HAP-1 (cell line): ENCODE measurements around the gene ERCC8.
"Not testable (repeated sequence)": the region's sequence is repeated elsewhere in the genome, so short reads cannot be mapped to it uniquely, and the experiment has no call there.

ENCODE experiments used
- DNase-seq, 2 experiments: peaks; one replicate each; pipeline ENCODE4 v3.0.0-alpha.2; 2016 to 2020; ENCODE audit warnings: low spot score in 2 of 2
- H3K27me3 ChIP-seq: fragments of 250-450 bp; sonication (Bioruptor Pico); 2 replicates; pipeline ENCODE4 v1.5.1; 2020; ENCODE audit warnings: low read depth, mild to moderate bottlenecking, moderate library complexity
- H3K36me3 ChIP-seq: fragments of 250-450 bp; sonication (Bioruptor Pico); replicated peaks from 2 replicates; pipeline ENCODE4 v1.5.1; 2020; ENCODE audit warnings: mild to moderate bottlenecking
- H3K4me1 ChIP-seq: fragments of 250-450 bp; sonication (Bioruptor Pico); 2 replicates; pipeline ENCODE4 v1.5.1; 2020; ENCODE audit warnings: mild to moderate bottlenecking
- H3K4me3 ChIP-seq: fragments of 250-450 bp; sonication (Bioruptor Pico); 2 replicates; pipeline ENCODE4 v1.5.1; 2020; ENCODE audit warnings: mild to moderate bottlenecking, moderate library complexity
- H3K9me3 ChIP-seq: fragments of 250-450 bp; sonication (Bioruptor Pico); 2 replicates; pipeline ENCODE4 v1.5.1; 2020; ENCODE audit warnings: mild to moderate bottlenecking, moderate library complexity
- in situ Hi-C: fragments of 300-500 bp; cut with MboI; formaldehyde crosslinking; loops from 3 replicates; pipeline ENCODE4 v1.14.3; 2020; ENCODE audit warnings: low sequenced_read_pairs, inconsistent platforms, mixed read lengths

The ERCC8 gene

GRCh38 chr5:60944904-60945812 lies at the start of gene ERCC8, which contains the start of gene NDUFAF2:
ERCC8 (minus strand) TSS chr5:60945070; CDS start chr5:60945008, 62 bp downstream.
NDUFAF2 (plus strand) TSS chr5:60945205; CDS start chr5:60945256, 51 bp downstream.
- peak within 1 kb of the TSS; percentile 76 for H3K4me3 ChIP-seq
- H3K27me3 ChIP-seq, result no peaks in the 10 kb centered on the region
- H3K4me1 ChIP-seq, result peaks cover 8% of the 10 kb centered on the region
- no peaks in the 10 kb centered on the region for H3K9me3 ChIP-seq
- DNase-seq, result peak; percentile 91 to 93
- in situ Hi-C loops, result loop anchor here (25.0 kb wide), 1 partner anchor 258 kb away; no protein-coding TSS in a partner anchor
- no peaks in the 10 kb centered on the region for H3K36me3 ChIP-seq

- Histone ChIP-seq H3K36me3 (no peaks in the 10 kb centered on the region), H3K4me3 (no peak overlapping the region), H3K27me3 (no peaks in the 10 kb centered on the region), H3K4me1 (no peaks in the 10 kb centered on the region), H3K9me3 (peaks cover 5% of the 10 kb centered on the region; the same call in 1 of the 2 replicates)
- DNase-seq, result no peak
- in situ Hi-C loops, result no loop called here
Measured at GRCh38 chr5:60993875-60994571, 49.2 kb upstream of the ERCC8 start.

- H3K4me3 ChIP-seq, result no peak overlapping the region
- H3K27me3 ChIP-seq, result no peaks in the 10 kb centered on the region
- in situ Hi-C loops, result no loop called here
- peaks cover 5% of the 10 kb centered on the region; the same call in 1 of the 2 replicates for H3K9me3 ChIP-seq
- H3K36me3 ChIP-seq, result no peaks in the 10 kb centered on the region
- H3K4me1 ChIP-seq, result no peaks in the 10 kb centered on the region
- DNase-seq, result no peak
Measured at GRCh38 chr5:60993425-60993824, 48.6 kb upstream of the ERCC8 start.

- Histone ChIP-seq H3K9me3 (peaks cover 5% of the 10 kb centered on the region; the same call in 1 of the 2 replicates), H3K27me3 (no peaks in the 10 kb centered on the region), H3K4me3 (no peak overlapping the region), H3K4me1 (no peaks in the 10 kb centered on the region), H3K36me3 (no peaks in the 10 kb centered on the region)
- DNase-seq, result no peak
- in situ Hi-C loops, result no loop called here
Measured at GRCh38 chr5:60992871-60993270, 48.0 kb upstream of the ERCC8 start.

GRCh38 chr5:60989790-60990189 lies 44.9 kb upstream of the ERCC8 start:
- Histone ChIP-seq H3K4me1 (no peaks in the 10 kb centered on the region), H3K27me3 (no peaks in the 10 kb centered on the region), H3K4me3 (no peak overlapping the region), H3K36me3 (no peaks in the 10 kb centered on the region), H3K9me3 (peaks cover 8% of the 10 kb centered on the region; the same call in 1 of the 2 replicates)
- DNase-seq, result no peak
- in situ Hi-C loops, result no loop called here

- DNase-seq, H3K27me3 ChIP-seq, H3K36me3 ChIP-seq, H3K9me3 ChIP-seq, in situ Hi-C loops, H3K4me3 ChIP-seq, H3K4me1 ChIP-seq: not testable (repeated sequence)
Measured at GRCh38 chr5:60982127-60982526, 37.3 kb upstream of the ERCC8 start.

- Histone ChIP-seq H3K4me3 (no peak overlapping the region), H3K27me3 (no peaks in the 10 kb centered on the region), H3K9me3 (peaks cover 2% of the 10 kb centered on the region; the same call in 1 of the 2 replicates), H3K36me3 (no peaks in the 10 kb centered on the region), H3K4me1 (no peaks in the 10 kb centered on the region)
- DNase-seq, result no peak
- in situ Hi-C loops, result no loop called here
Measured at GRCh38 chr5:60980511-60980910, 35.6 kb upstream of the ERCC8 start.

GRCh38 chr5:60978968-60979367 lies 34.1 kb upstream of the ERCC8 start:
- H3K4me1 ChIP-seq, result no peaks in the 10 kb centered on the region
- DNase-seq, result no peak
- in situ Hi-C loops, result no loop called here
- H3K9me3 ChIP-seq, result no peaks in the 10 kb centered on the region
- H3K36me3 ChIP-seq, result no peaks in the 10 kb centered on the region
- no peak overlapping the region for H3K4me3 ChIP-seq
- no peaks in the 10 kb centered on the region for H3K27me3 ChIP-seq

GRCh38 chr5:60977956-60978737 lies 33.3 kb upstream of the ERCC8 start:
- Histone ChIP-seq H3K9me3 (no peaks in the 10 kb centered on the region), H3K36me3 (no peaks in the 10 kb centered on the region), H3K27me3 (no peaks in the 10 kb centered on the region), H3K4me3 (no peak overlapping the region), H3K4me1 (no peaks in the 10 kb centered on the region)
- no peak for DNase-seq
- in situ Hi-C loops, result no loop called here

GRCh38 chr5:60972231-60972630 lies 27.4 kb upstream of the ERCC8 start:
- in situ Hi-C loops, result no loop called here
- DNase-seq, result no peak
- no peaks in the 10 kb centered on the region for H3K27me3 ChIP-seq
- H3K4me1 ChIP-seq, result no peaks in the 10 kb centered on the region
- H3K9me3 ChIP-seq, result no peaks in the 10 kb centered on the region
- no peak overlapping the region for H3K4me3 ChIP-seq
- H3K36me3 ChIP-seq, result no peaks in the 10 kb centered on the region

- no peak overlapping the region for H3K4me3 ChIP-seq
- DNase-seq, result no peak
- in situ Hi-C loops, result no loop called here
Measured at GRCh38 chr5:60961685-60962084, 16.8 kb upstream of the ERCC8 start.

GRCh38 chr5:60960591-60960990 lies 15.7 kb upstream of the ERCC8 start:
- H3K9me3 ChIP-seq, result no peaks in the 10 kb centered on the region
- in situ Hi-C loops, result no loop called here
- no peak overlapping the region for H3K4me3 ChIP-seq
- H3K4me1 ChIP-seq, result peaks cover 3% of the 10 kb centered on the region; the same call in 1 of the 2 replicates
- no peaks in the 10 kb centered on the region for H3K36me3 ChIP-seq
- peak in 1 of 2 experiments; percentile 10 for DNase-seq
- H3K27me3 ChIP-seq, result no peaks in the 10 kb centered on the region

More at GRCh38 chr5:60961685-60962084, 16.8 kb upstream of the ERCC8 start:
- H3K27me3 ChIP-seq, result no peaks in the 10 kb centered on the region
- H3K9me3 ChIP-seq, result no peaks in the 10 kb centered on the region
- H3K4me1 ChIP-seq, result peaks cover 3% of the 10 kb centered on the region; the same call in 1 of the 2 replicates
- no peaks in the 10 kb centered on the region for H3K36me3 ChIP-seq

- Histone ChIP-seq H3K9me3 (0 out of 2 replicates have a peak, but pooled peaks cover 3% of the 10 kb centered on the region), H3K4me1 (peaks cover 3% of the 10 kb centered on the region; the same call in 1 of the 2 replicates), H3K36me3 (no peaks in the 10 kb centered on the region), H3K4me3 (no peak overlapping the region), H3K27me3 (no peaks in the 10 kb centered on the region)
- DNase-seq, result peak in 1 of 2 experiments; percentile 19
- in situ Hi-C loops, result no loop called here
Measured at GRCh38 chr5:60959156-60959555, 14.3 kb upstream of the ERCC8 start.
